SKM-1 (cell line): ENCODE results near the gene CCDC85C.

ENCODE experiments used
- DNase-seq: peaks from one replicate; lab custom pipeline; 2025; ENCODE audit not compliant: unreplicated experiment; lab: John Stamatoyannopoulos, UW

CCDC85C gene

GRCh38 chr14:99452968-99453367, 151.0 kb downstream of the CCDC85C start:
- DNase-seq, result no peak

GRCh38 chr14:99451234-99451633, 152.8 kb downstream of the CCDC85C start:
- no peak for DNase-seq

GRCh38 chr14:99450266-99450665, 153.7 kb downstream of the CCDC85C start:
- DNase-seq, result no peak
